Loucy (cell line): ENCODE data around the gene UFSP2.

Experiments used
- EZH2phosphoT487 ChIP-seq: fragments of 200-600 bp; IDR thresholded peaks from 2 replicates; pipeline ENCODE4 v1.6.1; 2018; ENCODE audit warnings: antibody characterized with exemption, mild to moderate bottlenecking, moderate library complexity, borderline replicate concordance
- TF ChIP-seq, protein P1 (sequence below): fragments of 200-600 bp; sonication (generic); conservative IDR thresholded peaks from 2 replicates; pipeline ENCODE4 v1.5.1; 2014; ENCODE audit warnings: mild to moderate bottlenecking, antibody characterized with exemption, low read length

DNA sequence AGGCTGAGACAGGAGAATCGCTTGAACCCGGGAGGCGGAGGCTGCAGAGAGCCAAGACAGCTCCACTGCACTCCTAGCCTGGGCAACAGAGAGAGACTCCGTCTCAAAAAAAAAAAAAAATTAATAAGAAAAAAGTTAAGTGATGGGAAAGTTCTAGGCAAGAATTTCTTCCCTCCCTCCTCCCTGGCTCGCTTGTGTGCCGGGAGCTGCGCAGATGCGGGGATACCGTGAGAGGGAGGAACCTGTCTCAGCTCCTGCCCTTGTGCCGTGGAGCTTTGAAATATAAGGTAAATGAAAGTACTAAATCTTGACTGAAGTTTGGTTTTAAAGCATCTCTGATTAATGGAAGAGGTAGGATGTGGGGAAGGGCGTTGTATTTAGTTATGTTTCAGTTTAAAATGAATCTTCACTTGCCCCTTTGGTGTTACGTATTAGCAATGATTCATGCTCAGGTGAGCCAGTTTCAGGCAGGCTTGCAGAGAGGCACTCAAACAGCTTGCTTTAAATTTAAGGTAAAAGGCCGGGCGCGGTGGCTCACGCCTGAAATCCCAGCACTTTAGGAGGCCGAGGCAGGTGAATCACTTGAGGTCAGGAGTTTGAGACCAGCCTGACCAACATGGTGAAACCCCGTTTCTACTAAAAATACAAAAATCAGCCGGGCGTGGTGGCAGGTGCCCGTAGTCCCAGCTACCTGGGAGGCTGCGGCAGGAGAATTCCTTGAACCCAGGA lies 1.4 kb upstream of the UFSP2 start:
- TF ChIP-seq, protein P1, sequence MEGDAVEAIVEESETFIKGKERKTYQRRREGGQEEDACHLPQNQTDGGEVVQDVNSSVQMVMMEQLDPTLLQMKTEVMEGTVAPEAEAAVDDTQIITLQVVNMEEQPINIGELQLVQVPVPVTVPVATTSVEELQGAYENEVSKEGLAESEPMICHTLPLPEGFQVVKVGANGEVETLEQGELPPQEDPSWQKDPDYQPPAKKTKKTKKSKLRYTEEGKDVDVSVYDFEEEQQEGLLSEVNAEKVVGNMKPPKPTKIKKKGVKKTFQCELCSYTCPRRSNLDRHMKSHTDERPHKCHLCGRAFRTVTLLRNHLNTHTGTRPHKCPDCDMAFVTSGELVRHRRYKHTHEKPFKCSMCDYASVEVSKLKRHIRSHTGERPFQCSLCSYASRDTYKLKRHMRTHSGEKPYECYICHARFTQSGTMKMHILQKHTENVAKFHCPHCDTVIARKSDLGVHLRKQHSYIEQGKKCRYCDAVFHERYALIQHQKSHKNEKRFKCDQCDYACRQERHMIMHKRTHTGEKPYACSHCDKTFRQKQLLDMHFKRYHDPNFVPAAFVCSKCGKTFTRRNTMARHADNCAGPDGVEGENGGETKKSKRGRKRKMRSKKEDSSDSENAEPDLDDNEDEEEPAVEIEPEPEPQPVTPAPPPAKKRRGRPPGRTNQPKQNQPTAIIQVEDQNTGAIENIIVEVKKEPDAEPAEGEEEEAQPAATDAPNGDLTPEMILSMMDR = no peak
- no peak for TF ChIP-seq EZH2phosphoT487
